Fibroblast of villous mesenchyme (primary cell): ENCODE results near the gene CEP290. TPM values are rescaled to one million over a fixed set of nuclear protein-coding genes. Genes with fewer than 3 reads are reported as not detected.

Experiments used
- DNase-seq: peaks from one replicate; pipeline ENCODE4 v3.0.0-alpha.2; 2010; ENCODE audit warnings: low read depth
- H3K4me3 ChIP-seq: 2 replicates; pipeline ENCODE4 v1.5.1; 2011; ENCODE audit warnings: low read depth, mild to moderate bottlenecking, low read length
- total RNA-seq: library from RNA; depleted of rRNA; stranded (reverse); fragments of >200 nt; gene quantifications from 2 replicates; pipeline ENCODE4 v1.2.3, GENCODE V29; 2012
- TF ChIP-seq, protein P1 (sequence below): IDR thresholded peaks from 2 replicates; pipeline ENCODE4 v1.5.1; 2012; ENCODE audit warnings: low read depth, mild to moderate bottlenecking, low read length; ENCODE audit not compliant: insufficient read depth

The CEP290 gene
- total RNA-seq, 1 donor = 20.7 TPM

DNA sequence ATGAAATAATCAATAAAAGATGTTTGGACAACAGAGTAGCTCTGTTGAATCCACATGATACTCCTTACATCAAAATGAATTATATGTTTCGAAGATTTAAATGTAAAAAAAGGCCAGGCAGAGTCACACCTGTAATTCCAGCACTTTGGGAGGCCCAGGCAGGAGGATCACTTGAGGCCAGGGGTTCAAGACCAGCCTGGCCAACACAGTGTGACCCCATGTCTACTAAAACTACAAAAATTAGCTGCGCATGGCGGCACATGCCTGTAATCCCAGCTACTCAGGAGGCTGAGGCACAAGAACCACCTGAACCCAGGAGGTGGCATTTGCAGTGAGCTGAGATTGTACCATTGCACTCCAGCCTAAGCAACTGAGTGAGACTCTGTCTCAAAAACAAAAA is 14.8 kb downstream of the CEP290 start:
- no peak for DNase-seq
- TF ChIP-seq, protein P1, sequence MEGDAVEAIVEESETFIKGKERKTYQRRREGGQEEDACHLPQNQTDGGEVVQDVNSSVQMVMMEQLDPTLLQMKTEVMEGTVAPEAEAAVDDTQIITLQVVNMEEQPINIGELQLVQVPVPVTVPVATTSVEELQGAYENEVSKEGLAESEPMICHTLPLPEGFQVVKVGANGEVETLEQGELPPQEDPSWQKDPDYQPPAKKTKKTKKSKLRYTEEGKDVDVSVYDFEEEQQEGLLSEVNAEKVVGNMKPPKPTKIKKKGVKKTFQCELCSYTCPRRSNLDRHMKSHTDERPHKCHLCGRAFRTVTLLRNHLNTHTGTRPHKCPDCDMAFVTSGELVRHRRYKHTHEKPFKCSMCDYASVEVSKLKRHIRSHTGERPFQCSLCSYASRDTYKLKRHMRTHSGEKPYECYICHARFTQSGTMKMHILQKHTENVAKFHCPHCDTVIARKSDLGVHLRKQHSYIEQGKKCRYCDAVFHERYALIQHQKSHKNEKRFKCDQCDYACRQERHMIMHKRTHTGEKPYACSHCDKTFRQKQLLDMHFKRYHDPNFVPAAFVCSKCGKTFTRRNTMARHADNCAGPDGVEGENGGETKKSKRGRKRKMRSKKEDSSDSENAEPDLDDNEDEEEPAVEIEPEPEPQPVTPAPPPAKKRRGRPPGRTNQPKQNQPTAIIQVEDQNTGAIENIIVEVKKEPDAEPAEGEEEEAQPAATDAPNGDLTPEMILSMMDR = no peak
- no peak overlapping the region for H3K4me3 ChIP-seq

DNA sequence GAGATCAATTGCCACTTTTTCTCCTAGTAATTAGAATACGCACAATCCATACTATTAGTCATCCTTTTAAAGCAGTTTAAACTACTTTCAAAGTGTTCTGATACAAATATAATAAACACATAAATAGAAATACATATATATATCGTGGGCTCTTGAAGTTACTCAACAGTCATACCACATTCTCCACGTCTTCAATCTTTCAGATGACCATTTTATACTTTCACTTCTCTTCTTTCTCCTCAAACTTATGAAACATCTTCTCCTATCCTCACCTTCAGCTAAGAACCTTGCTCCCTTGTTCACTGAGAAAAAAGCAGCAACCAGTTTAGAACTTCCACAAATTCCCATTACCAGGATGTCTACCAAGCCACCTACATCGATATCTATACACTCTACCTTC is 19.2 kb downstream of the CEP290 start:
- DNase-seq = no peak
- TF ChIP-seq, protein P1 = no peak
- no peak overlapping the region for H3K4me3 ChIP-seq

DNA sequence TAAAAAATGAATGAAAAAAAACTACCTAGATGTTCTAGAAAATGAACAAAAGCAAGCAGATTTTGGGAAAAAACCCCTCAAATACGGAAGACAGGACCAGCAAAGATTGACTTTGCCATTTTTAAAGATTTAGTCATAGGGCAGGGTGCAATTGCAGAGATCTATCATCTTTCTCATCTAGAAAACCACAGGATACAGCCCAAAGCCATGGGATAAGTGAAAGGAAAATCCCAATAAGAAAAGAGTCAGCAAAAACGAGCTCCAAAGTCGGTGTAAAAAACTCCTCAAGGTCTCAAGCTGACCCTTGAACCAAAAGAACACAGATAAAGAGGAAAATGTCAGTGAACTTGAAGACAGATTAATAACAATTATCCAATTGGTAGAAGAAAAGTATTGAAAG is 28.0 kb downstream of the CEP290 start:
- DNase-seq = peak; percentile 40
- TF ChIP-seq, protein P1 = no peak

DNA sequence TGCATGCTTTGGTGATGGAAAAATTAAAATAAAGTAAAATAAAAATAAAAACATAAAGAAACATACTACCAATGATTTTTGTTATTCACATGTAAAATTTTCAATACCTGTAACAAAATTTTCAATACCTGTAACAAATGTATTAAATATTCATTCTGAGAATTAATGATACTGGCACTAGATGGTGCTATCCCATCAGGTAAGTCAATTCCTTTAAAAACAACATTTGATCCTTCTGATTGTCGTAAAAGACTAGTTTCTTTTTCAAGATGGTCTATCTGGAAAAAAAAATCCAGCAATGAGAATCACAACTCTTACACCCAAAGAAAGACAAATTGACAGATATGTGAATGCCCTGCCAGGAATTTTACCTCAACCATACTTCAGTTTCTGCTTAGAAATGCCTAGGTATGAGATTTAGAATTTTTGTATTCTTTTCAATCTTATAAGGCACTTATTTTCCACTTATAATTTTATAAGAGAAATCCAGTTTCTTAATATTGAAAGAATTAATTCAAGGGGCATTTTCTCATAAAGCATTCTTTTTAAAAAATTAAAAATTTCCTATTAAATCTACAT is 30.7 kb downstream of the CEP290 start:
- TF ChIP-seq, protein P1 = peak; percentile 39
- peak overlapping the region; percentile 7 for H3K4me3 ChIP-seq
- peak; percentile 60 for DNase-seq

More for the DNA sequence above, 28.0 kb downstream of the CEP290 start:
- H3K4me3 ChIP-seq = no peak overlapping the region

DNA sequence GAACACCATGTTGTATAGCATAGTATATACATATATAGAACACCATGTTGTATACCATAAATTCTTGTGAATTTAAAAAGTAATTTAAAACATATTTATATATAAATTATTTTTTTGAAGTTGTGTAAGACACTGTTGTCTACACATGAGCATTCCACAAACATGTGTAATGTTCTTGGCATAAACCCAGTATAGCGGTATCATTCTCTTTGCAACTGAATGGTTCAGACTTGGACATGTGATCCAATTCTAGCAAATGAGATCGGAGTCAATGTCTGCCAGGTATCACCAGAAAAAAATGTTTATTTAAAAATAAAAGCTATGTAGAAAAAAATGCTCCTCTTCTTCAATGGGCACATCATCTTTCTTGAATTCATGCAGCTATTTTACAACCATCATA is 33.9 kb downstream of the CEP290 start:
- no peak overlapping the region for H3K4me3 ChIP-seq
- peak; percentile 13 for DNase-seq
- TF ChIP-seq, protein P1 = no peak

DNA sequence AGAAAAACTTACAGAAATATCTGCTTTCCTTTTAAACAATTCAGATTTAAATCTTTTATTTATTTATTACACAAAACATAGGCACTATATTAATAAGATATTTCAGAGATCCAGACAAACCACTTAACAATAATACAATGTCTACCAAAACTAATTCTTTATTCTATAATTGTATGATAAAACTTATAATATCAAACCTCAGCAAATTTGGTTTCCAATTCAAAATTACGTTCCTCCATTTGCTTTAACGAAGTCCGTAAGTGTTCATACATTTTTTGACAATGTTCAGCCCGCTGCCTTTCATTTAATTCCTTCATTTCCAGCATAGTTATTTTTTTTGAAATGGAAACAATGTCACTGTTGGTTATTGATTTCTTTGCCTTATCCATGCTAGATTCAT is 48.3 kb downstream of the CEP290 start:
- TF ChIP-seq, protein P1 = no peak
- H3K4me3 ChIP-seq = no peak overlapping the region
- no peak for DNase-seq

DNA sequence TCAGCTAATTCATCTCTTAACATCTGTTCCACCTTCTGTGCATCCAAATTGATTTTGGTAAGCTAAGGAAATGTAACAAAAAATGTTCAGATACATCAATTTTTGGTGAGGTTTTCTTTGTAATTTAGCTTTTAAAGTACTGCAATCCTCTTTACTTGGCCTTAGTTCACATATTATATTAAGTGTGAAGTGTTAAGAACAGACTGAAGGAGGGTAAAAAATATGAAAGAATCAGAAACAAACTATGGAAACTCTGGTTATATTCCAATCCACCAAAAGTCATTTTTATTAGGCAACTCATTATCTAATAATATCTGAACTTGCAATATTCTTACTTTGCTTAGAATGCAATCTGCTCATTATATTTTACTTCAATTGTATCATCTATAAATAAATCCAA is 49.1 kb downstream of the CEP290 start:
- DNase-seq = no peak
- TF ChIP-seq, protein P1 = no peak
- no peak overlapping the region for H3K4me3 ChIP-seq
